Anterior cingulate cortex (tissue), 58 donors: Measurements from ENCODE around the gene KCNH6.

ENCODE experiments used
- DNase-seq, 58 donors: peaks; one replicate each; lab custom pipeline; 2025; lab: John Stamatoyannopoulos, UW

KCNH6 gene

GRCh38 chr17:63523253-63523855 lies at the start of gene KCNH6:
KCNH6 (plus strand) TSS chr17:63523358; CDS start chr17:63523414, 56 bp downstream.
- DNase-seq, result no peak

- DNase-seq, result no peak
These were observed 49.0 kb upstream of the KCNH6 start for GRCh38 chr17:63474174-63474573.

GRCh38 chr17:63474586-63475460 lies 48.3 kb upstream of the KCNH6 start:
- DNase-seq, result no peak

- DNase-seq, result peak in 1 of 58 donors; percentile 13
These were observed 47.4 kb upstream of the KCNH6 start for GRCh38 chr17:63475491-63476412.

- peak in 1 of 58 donors; percentile 56 for DNase-seq
These were observed 46.7 kb upstream of the KCNH6 start for GRCh38 chr17:63476459-63476853.

- DNase-seq, result peak in 10 of 58 donors; percentile 3 to 35 (median 24)
These were observed 46.2 kb upstream of the KCNH6 start, which contains the start of gene ACE for GRCh38 chr17:63476854-63477479. ACE (plus strand) TSS chr17:63477061; CDS start chr17:63477095, 34 bp downstream.

GRCh38 chr17:63477480-63478440 lies 45.4 kb upstream of the KCNH6 start:
- no peak for DNase-seq

- DNase-seq, result peak in 26 of 58 donors; percentile 4 to 56 (median 18)
These were observed 44.2 kb upstream of the KCNH6 start for GRCh38 chr17:63478814-63479494.

- DNase-seq, result no peak
These were observed 43.5 kb upstream of the KCNH6 start for GRCh38 chr17:63479495-63480184.

- no peak for DNase-seq
These were observed 42.9 kb upstream of the KCNH6 start for GRCh38 chr17:63480192-63480784.

- no peak for DNase-seq
These were observed 42.2 kb upstream of the KCNH6 start for GRCh38 chr17:63480826-63481487.

- no peak for DNase-seq
These were observed 41.7 kb upstream of the KCNH6 start for GRCh38 chr17:63481488-63481870.

- no peak for DNase-seq
These were observed 40.6 kb upstream of the KCNH6 start for GRCh38 chr17:63482509-63482908.

- DNase-seq, result no peak
These were observed 40.1 kb upstream of the KCNH6 start for GRCh38 chr17:63483038-63483437.

- DNase-seq, result no peak
These were observed 39.2 kb upstream of the KCNH6 start for GRCh38 chr17:63483655-63484575.
